SU-DHL-6 (cell line): ENCODE results near the gene SH3RF3.

ENCODE experiments used
- CTCF ChIP-seq: fragments of 200-600 bp; sonication (generic); IDR thresholded peaks from one replicate; pipeline ENCODE4 v1.5.1; 2017; ENCODE audit warnings: antibody characterized with exemption, mild to moderate bottlenecking, low read length, moderate library complexity; ENCODE audit not compliant: insufficient read depth, poor library complexity, severe bottlenecking
- EZH2phosphoT487 ChIP-seq: fragments of 200-600 bp; sonication (generic), shearing (Covaris generic); conservative IDR thresholded peaks from 2 replicates; pipeline ENCODE4 v1.6.1; 2018; ENCODE audit warnings: mild to moderate bottlenecking, antibody characterized with exemption, low read length, moderate library complexity, mixed read lengths

- TF ChIP-seq CTCF = no peak
- TF ChIP-seq EZH2phosphoT487 = no peak
These were observed 41.8 kb upstream of the SH3RF3 start for GRCh38 chr2:109087055-109087663.
